Measurements from ENCODE around the gene SYK.

Gene SYK

DNA sequence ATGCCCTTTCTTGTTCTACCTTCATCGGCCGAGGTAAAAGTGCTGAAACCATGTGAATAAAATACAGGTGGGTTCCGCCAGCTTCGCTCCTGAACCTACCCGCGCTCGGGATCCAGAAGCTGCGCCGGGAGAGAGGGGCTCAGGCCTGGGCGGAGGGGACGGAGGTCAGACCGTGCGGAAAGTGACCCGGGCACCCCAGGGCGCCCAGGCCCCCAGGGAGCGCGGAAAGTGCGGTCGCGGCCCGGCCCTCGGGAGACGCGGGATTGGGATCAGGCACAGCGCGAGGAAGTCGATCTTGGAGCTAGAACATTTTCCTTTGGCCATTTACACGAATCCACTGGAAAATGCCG, 329 bp downstream of the SYK start:
- peak in 1 of 2 donors; percentile 6 for DNase-seq
- no peak overlapping the region for H4K12ac ChIP-seq (ENCODE audit: low read depth, low read length)
- no peak overlapping the region for H2BK12ac ChIP-seq (ENCODE audit: low read length)
- no peak overlapping the region for H3K4ac ChIP-seq (ENCODE audit: low read depth, low read length)
- H3K36me3 ChIP-seq (ENCODE audit: control insufficient read depth in 1 of 2, insufficient read depth in 2 of 2, low read length in 2 of 2), result no peaks in the 10 kb centered on the region
- H4K91ac ChIP-seq (ENCODE audit: low read depth, low read length), result peak overlapping the region; percentile 6
- H3K9ac ChIP-seq (ENCODE audit: low read length), result no peak overlapping the region
- H3K27me3 ChIP-seq (ENCODE audit: insufficient read depth, low read length), result peaks cover 12% of the 10 kb centered on the region
- H3K14ac ChIP-seq (ENCODE audit: low read length), result no peak overlapping the region
- no peak overlapping the region for H2AK5ac ChIP-seq (ENCODE audit: low read length)
- H3K79me1 ChIP-seq (ENCODE audit: low read length), result no peaks in the 10 kb centered on the region
- peaks cover 2% of the 10 kb centered on the region for H3K9me3 ChIP-seq (ENCODE audit: insufficient read depth, low read depth, low read length)
- H2BK5ac ChIP-seq (ENCODE audit: low read depth, low read length, poor library complexity), result no peak overlapping the region
- H3K4me1 ChIP-seq (ENCODE audit: control insufficient read depth in 1 of 2, insufficient read depth in 2 of 2, low read length in 2 of 2), result peaks cover 0 to 5% of the 10 kb centered on the region in 2 experiments
- no CpG with 5 or more reads among the region's 29 CpGs for WGBS (ENCODE audit: extremely low coverage, insufficient coverage, insufficient read length)
- H2AFZ ChIP-seq (ENCODE audit: insufficient read depth, low read length, poor library complexity), result peak overlapping the region; percentile 32
- H2BK120ac ChIP-seq (ENCODE audit: insufficient read depth, low read length, poor library complexity), result no peak overlapping the region
- H3K18ac ChIP-seq (ENCODE audit: low read length), result no peak overlapping the region
- peak overlapping the region; percentile 98 for H3K4me2 ChIP-seq (ENCODE audit: low read length)
- peak overlapping the region; percentile 36 for H4K8ac ChIP-seq (ENCODE audit: low read depth, low read length)
- no peak overlapping the region for H3K27ac ChIP-seq (ENCODE audit: low read depth, low read length)
- H3K79me2 ChIP-seq (ENCODE audit: control insufficient read depth, insufficient read depth, low read length, poor library complexity), result no peaks in the 10 kb centered on the region
- H3K23ac ChIP-seq (ENCODE audit: low read length), result no peak overlapping the region
- peak overlapping the region; percentile 72 for H3K4me3 ChIP-seq (ENCODE audit: low read depth, low read length)

- Histone ChIP-seq H2AK5ac (ENCODE audit: low read length) (no peak overlapping the region), H4K12ac (ENCODE audit: low read depth, low read length) (no peak overlapping the region), H4K91ac (ENCODE audit: low read depth, low read length) (no peak overlapping the region), H3K14ac (ENCODE audit: low read length) (no peak overlapping the region), H3K27ac (ENCODE audit: low read depth, low read length) (no peak overlapping the region), H3K9ac (ENCODE audit: low read length) (no peak overlapping the region), H3K9me3 (ENCODE audit: insufficient read depth, low read depth, low read length) (peaks cover 2% of the 10 kb centered on the region), H3K79me2 (ENCODE audit: control insufficient read depth, insufficient read depth, low read length, poor library complexity) (no peaks in the 10 kb centered on the region), H3K4me3 (ENCODE audit: low read depth, low read length) (no peak overlapping the region), H3K18ac (ENCODE audit: low read length) (no peak overlapping the region), H2BK5ac (ENCODE audit: low read depth, low read length, poor library complexity) (no peak overlapping the region), H2BK12ac (ENCODE audit: low read length) (no peak overlapping the region), H2AFZ (ENCODE audit: insufficient read depth, low read length, poor library complexity) (no peak overlapping the region), H4K8ac (ENCODE audit: low read depth, low read length) (no peak overlapping the region), H2BK120ac (ENCODE audit: insufficient read depth, low read length, poor library complexity) (no peak overlapping the region), H3K36me3 (ENCODE audit: control insufficient read depth in 1 of 2, insufficient read depth in 2 of 2, low read length in 2 of 2) (no peaks in the 10 kb centered on the region), H3K4me2 (ENCODE audit: low read length) (peak overlapping the region; percentile 98), H3K27me3 (ENCODE audit: insufficient read depth, low read length) (peaks cover 12% of the 10 kb centered on the region), H3K4me1 (ENCODE audit: control insufficient read depth in 1 of 2, insufficient read depth in 2 of 2, low read length in 2 of 2) (peaks cover 0 to 5% of the 10 kb centered on the region in 2 experiments), H3K4ac (ENCODE audit: low read depth, low read length) (no peak overlapping the region), H3K23ac (ENCODE audit: low read length) (no peak overlapping the region), H3K79me1 (ENCODE audit: low read length) (no peaks in the 10 kb centered on the region)
- DNase-seq, result no peak
- no CpG with 5 or more reads among the region's 3 CpGs for WGBS (ENCODE audit: extremely low coverage, insufficient coverage, insufficient read length)
Measured at GRCh38 chr9:90802386-90802985, 867 bp downstream of the SYK start.

DNA sequence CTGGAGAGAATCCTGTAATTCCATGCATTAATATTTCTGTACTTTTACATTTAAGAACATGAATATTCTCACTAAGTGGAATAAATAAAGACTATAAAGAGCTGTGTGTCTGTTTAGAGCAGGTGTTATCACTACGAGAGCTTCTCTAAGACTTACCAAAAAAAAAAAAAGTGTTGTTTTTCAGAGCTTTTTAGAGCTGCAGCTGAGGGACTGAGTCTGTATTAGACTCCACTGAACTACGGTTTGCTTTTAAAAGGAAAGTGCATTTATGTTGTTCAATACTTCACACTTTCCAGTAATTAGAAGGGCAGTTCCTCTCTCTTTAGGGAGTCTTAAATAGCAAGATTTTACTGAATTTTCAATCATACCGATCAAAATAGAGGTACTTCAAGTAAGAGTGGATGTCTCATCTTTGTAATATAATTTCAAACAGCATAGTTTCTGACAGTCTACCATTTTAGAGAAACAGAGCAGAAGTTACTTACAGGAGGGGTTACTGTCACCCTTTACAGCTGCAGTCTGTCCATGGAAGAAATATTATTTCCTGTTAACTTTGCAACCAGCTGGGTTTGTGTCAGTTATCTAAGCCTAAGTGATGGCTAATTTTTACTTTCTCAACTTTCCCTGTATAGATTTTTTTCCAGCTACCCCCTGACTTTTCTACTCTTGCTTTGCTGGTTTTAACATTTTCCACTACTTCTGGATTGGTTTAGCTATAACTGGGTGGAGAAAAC, 2.4 kb downstream of the SYK start:
- Histone ChIP-seq H3K36me3 (ENCODE audit: control insufficient read depth in 1 of 2, insufficient read depth in 2 of 2, low read length in 2 of 2) (no peaks in the 10 kb centered on the region), H4K91ac (ENCODE audit: low read depth, low read length) (no peak overlapping the region), H4K12ac (ENCODE audit: low read depth, low read length) (no peak overlapping the region), H2AFZ (ENCODE audit: insufficient read depth, low read length, poor library complexity) (no peak overlapping the region), H2BK5ac (ENCODE audit: low read depth, low read length, poor library complexity) (no peak overlapping the region), H3K14ac (ENCODE audit: low read length) (no peak overlapping the region), H3K79me2 (ENCODE audit: control insufficient read depth, insufficient read depth, low read length, poor library complexity) (no peaks in the 10 kb centered on the region), H2BK120ac (ENCODE audit: insufficient read depth, low read length, poor library complexity) (no peak overlapping the region), H3K18ac (ENCODE audit: low read length) (no peak overlapping the region), H3K4me3 (ENCODE audit: low read depth, low read length) (no peak overlapping the region), H3K9me3 (ENCODE audit: insufficient read depth, low read depth, low read length) (peaks cover 2% of the 10 kb centered on the region), H2AK5ac (ENCODE audit: low read length) (no peak overlapping the region), H4K8ac (ENCODE audit: low read depth, low read length) (no peak overlapping the region), H3K79me1 (ENCODE audit: low read length) (no peaks in the 10 kb centered on the region), H3K27me3 (ENCODE audit: insufficient read depth, low read length) (peaks cover 12% of the 10 kb centered on the region), H3K4me1 (ENCODE audit: control insufficient read depth in 1 of 2, insufficient read depth in 2 of 2, low read length in 2 of 2) (peaks cover 0 to 5% of the 10 kb centered on the region in 2 experiments), H2BK12ac (ENCODE audit: low read length) (no peak overlapping the region), H3K23ac (ENCODE audit: low read length) (no peak overlapping the region), H3K9ac (ENCODE audit: low read length) (no peak overlapping the region), H3K4me2 (ENCODE audit: low read length) (no peak overlapping the region), H3K27ac (ENCODE audit: low read depth, low read length) (no peak overlapping the region), H3K4ac (ENCODE audit: low read depth, low read length) (no peak overlapping the region)
- DNase-seq, result no peak
- no CpG with 5 or more reads among the region's 3 CpGs for WGBS (ENCODE audit: extremely low coverage, insufficient coverage, insufficient read length)

- H3K23ac ChIP-seq (ENCODE audit: low read length), result no peak overlapping the region
- DNase-seq, result no peak
- peaks cover 12% of the 10 kb centered on the region for H3K27me3 ChIP-seq (ENCODE audit: insufficient read depth, low read length)
- H2AK5ac ChIP-seq (ENCODE audit: low read length), result no peak overlapping the region
- no peaks in the 10 kb centered on the region for H3K79me1 ChIP-seq (ENCODE audit: low read length)
- H3K4me3 ChIP-seq (ENCODE audit: low read depth, low read length), result no peak overlapping the region
- no peak overlapping the region for H3K27ac ChIP-seq (ENCODE audit: low read depth, low read length)
- H3K18ac ChIP-seq (ENCODE audit: low read length), result no peak overlapping the region
- H4K12ac ChIP-seq (ENCODE audit: low read depth, low read length), result no peak overlapping the region
- no peaks in the 10 kb centered on the region for H3K79me2 ChIP-seq (ENCODE audit: control insufficient read depth, insufficient read depth, low read length, poor library complexity)
- no peak overlapping the region for H2AFZ ChIP-seq (ENCODE audit: insufficient read depth, low read length, poor library complexity)
- no peak overlapping the region for H3K14ac ChIP-seq (ENCODE audit: low read length)
- WGBS (ENCODE audit: extremely low coverage, insufficient coverage, insufficient read length), result no CpG with 5 or more reads among the region's 6 CpGs
- peaks cover 4% of the 10 kb centered on the region for H3K9me3 ChIP-seq (ENCODE audit: insufficient read depth, low read depth, low read length)
- H3K4me1 ChIP-seq (ENCODE audit: control insufficient read depth in 1 of 2, insufficient read depth in 2 of 2, low read length in 2 of 2), result peaks cover 0 to 5% of the 10 kb centered on the region in 2 experiments
- H2BK120ac ChIP-seq (ENCODE audit: insufficient read depth, low read length, poor library complexity), result no peak overlapping the region
- H3K9ac ChIP-seq (ENCODE audit: low read length), result peak overlapping the region; percentile 67
- no peak overlapping the region for H4K8ac ChIP-seq (ENCODE audit: low read depth, low read length)
- no peak overlapping the region for H4K91ac ChIP-seq (ENCODE audit: low read depth, low read length)
- H3K4ac ChIP-seq (ENCODE audit: low read depth, low read length), result no peak overlapping the region
- no peak overlapping the region for H2BK5ac ChIP-seq (ENCODE audit: low read depth, low read length, poor library complexity)
- H3K4me2 ChIP-seq (ENCODE audit: low read length), result no peak overlapping the region
- H3K36me3 ChIP-seq (ENCODE audit: control insufficient read depth in 1 of 2, insufficient read depth in 2 of 2, low read length in 2 of 2), result no peaks in the 10 kb centered on the region
- H2BK12ac ChIP-seq (ENCODE audit: low read length), result no peak overlapping the region
Measured at GRCh38 chr9:90805006-90805996, 3.7 kb downstream of the SYK start.
